GM13977 (cell line): ENCODE data around the gene RPL7A.
"Not testable (repeated sequence)": the region's sequence is repeated elsewhere in the genome, so short reads cannot be mapped to it uniquely, and the experiment has no call there.

Experiments used
- DNase-seq: peaks from one replicate; pipeline ENCODE4 v3.0.0; 2012; ENCODE audit warnings: low spot score
- CTCF ChIP-seq: IDR thresholded peaks from 2 replicates; pipeline ENCODE4 v1.5.1; 2012; ENCODE audit warnings: mild to moderate bottlenecking, control low read depth; ENCODE audit not compliant: insufficient read depth; ENCODE audit errors: extremely low read depth, missing control alignments
- in situ Hi-C: fragments of 300-500 bp; cut with MboI; formaldehyde crosslinking; loops from one replicate; pipeline ENCODE4 v1.12.0; 2022; ENCODE audit warnings: low sequenced_read_pairs, low pct_unique_long_range_greater_than_20kb, mixed read lengths, inconsistent platforms; ENCODE audit not compliant: unreplicated experiment

The RPL7A gene

GRCh38 chr9:133374612-133375115 lies 26.6 kb downstream of the RPL7A start:
- no peak for TF ChIP-seq CTCF
- peak; percentile 60 for DNase-seq
- in situ Hi-C loops = no loop called here

DNA sequence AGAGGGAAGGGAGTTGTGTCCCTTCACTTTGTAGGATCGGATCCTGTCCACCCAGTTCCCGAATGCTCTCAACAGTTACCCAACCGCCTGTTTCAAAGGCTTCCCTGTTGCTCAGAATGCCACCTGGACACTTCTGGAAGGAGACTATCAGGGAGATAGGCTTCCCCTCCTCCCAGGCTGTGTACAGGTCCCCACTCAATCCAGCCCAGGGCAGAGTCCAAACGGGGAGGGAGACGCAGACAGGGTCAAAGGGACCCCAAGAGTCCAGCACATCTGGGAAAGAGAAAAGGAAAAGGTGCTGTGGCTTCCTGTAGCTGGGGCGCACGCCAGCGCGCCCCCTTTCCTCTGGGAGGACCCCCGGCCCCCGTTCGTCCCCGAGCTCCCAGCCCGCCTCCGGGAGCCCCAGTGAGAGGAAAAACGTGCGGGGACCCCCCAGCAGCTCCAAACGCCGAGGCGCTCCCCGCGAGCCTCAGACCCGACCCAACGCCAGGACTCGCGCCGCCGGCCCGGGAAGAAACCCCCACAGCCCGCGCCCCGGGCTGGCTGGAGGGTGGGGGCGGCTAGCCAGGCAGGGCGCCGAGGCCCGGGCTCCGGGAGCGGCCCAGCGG lies 27.2 kb downstream of the RPL7A start:
- DNase-seq = peak; percentile 74
- in situ Hi-C loops = no loop called here
- TF ChIP-seq CTCF = peak; percentile 40

- TF ChIP-seq CTCF = no peak
- DNase-seq = peak; percentile 100
- in situ Hi-C loops = no loop called here
Observed at GRCh38 chr9:133375724-133376654, 28.0 kb downstream of the RPL7A start, which contains the start of the genes STKLD1 and SURF4. Gene STKLD1, plus strand, starts transcription at chr9:133376366. Its CDS starts 108 bp downstream, at chr9:133376474. Gene SURF4, minus strand, starts transcription at chr9:133376060. Its CDS starts 91 bp downstream, at chr9:133375969.

GRCh38 chr9:133377280-133377679 lies 29.3 kb downstream of the RPL7A start:
- in situ Hi-C loops, DNase-seq: not testable (repeated sequence)

DNA sequence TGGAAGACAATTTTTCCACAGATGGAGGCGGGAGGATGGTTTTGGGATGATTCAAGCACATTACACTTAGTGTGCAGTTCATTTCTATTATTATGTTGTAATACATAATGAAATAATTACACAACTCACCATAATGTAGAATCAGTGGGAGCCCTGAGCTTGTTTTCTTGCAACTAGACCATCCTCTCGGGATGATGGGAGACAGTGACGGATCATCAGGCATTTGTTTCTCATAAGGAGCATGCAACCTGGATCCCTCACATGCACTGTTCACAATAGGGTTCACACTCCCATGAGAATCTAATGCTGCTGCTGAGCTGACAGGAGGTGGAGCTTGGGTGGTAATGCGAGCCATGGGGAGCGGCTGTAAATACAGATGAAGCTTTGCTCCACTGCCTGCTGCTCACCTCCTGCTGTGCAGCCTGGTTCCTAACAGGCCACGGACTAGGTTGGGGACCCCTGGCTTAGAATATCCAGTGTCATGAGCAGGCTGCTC lies 29.8 kb downstream of the RPL7A start:
- DNase-seq = no peak
- TF ChIP-seq CTCF = no peak
- in situ Hi-C loops = no loop called here

GRCh38 chr9:133378408-133378962 lies 30.5 kb downstream of the RPL7A start:
- no peak for DNase-seq
- TF ChIP-seq CTCF = no peak
- in situ Hi-C loops = no loop called here
